H1 (cell line): Measurements from ENCODE around the gene TAF3. TPM values are rescaled to one million over a fixed set of nuclear protein-coding genes. Genes with fewer than 3 reads are reported as not detected.
A peak's percentile ranks its signal among the peaks of the same experiment; 100 is the strongest.

Experiments used
- BRCA1 ChIP-seq: IDR thresholded peaks from 2 replicates; pipeline ENCODE4 v1.6.1; 2012; ENCODE audit warnings: low read depth, low read length, improper control_type of control experiment
- CHD7 ChIP-seq: fragments of 300-600 bp; sonication (generic); IDR thresholded peaks from 2 replicates; pipeline ENCODE4 v1.7.1; 2012; ENCODE audit warnings: low read length, moderate library complexity, mild to moderate bottlenecking, inconsistent platforms; ENCODE audit not compliant: insufficient replicate concordance
- CREB1 ChIP-seq: IDR thresholded peaks from 2 replicates; pipeline ENCODE4 v1.6.1; 2012; ENCODE audit warnings: inconsistent platforms
- KDM4A ChIP-seq: IDR thresholded peaks from one replicate; pipeline ENCODE4 v1.7.1; 2012; ENCODE audit warnings: low read depth, mild to moderate bottlenecking, moderate library complexity, low read length, inconsistent platforms; ENCODE audit not compliant: severe bottlenecking
- MAX ChIP-seq: IDR thresholded peaks from 2 replicates; pipeline ENCODE4 v1.6.1; 2012; ENCODE audit warnings: inconsistent platforms
- RNF2 ChIP-seq: fragments of 200-900, 300-1000 bp; sonication (generic); IDR thresholded peaks from 2 replicates; pipeline ENCODE4 v1.7.1; 2016; ENCODE audit warnings: borderline replicate concordance, low read depth, mild to moderate bottlenecking, antibody characterized with exemption, low read length; ENCODE audit not compliant: poor library complexity, severe bottlenecking; ENCODE audit errors: missing control alignments
- SP2 ChIP-seq: IDR thresholded peaks from 2 replicates; pipeline ENCODE4 v1.6.1; 2012; ENCODE audit warnings: mild to moderate bottlenecking, low read length, inconsistent platforms
- SUZ12 ChIP-seq: fragments of 200-600 bp; sonication (generic); IDR thresholded peaks from 2 replicates; pipeline ENCODE4 v1.6.1; 2012; ENCODE audit warnings: mild to moderate bottlenecking, inconsistent platforms, low read length, moderate library complexity, mixed read lengths
- TBP ChIP-seq: IDR thresholded peaks from 2 replicates; pipeline ENCODE4 v1.6.1; 2011; ENCODE audit warnings: low read depth, low read length, improper control_type of control experiment
- polyA plus RNA-seq, 7 experiments: library from polyadenylated mRNA; depleted of rRNA in 3 of 7; stranded (reverse) in 5 of 7; unstranded in 2 of 7; fragments of >200 nt in 5 of 7; fragments of 200-250 nt in 2 of 7; gene quantifications; 1 replicate in 5 of 7; 2 replicates in 1 of 7; 4 replicates in 1 of 7; pipeline versions ENCODE4 v1.2.1 to v1.2.3, GENCODE V29; 2011 to 2013; ENCODE audit warnings: missing spikeins in 2 of 7, mixed read lengths in 2 of 7
- total RNA-seq: library from RNA; stranded (reverse); fragmentation: NEBNext Ultra II Directional; extraction: Animal tissue kit (Norgen Biotek cat#: 25700); gene quantifications from 2 replicates; pipeline ENCODE4 v1.2.1, GENCODE V29; 2021

The TAF3 gene
- total and polyA plus RNA-seq, 2 of the 8 experiments (the other 6 are each of a cell fraction or from before 2014, with no cell fraction given) = 1.5 to 11.2 TPM

- TF ChIP-seq SUZ12 (peak; percentile 64), SP2 (no peak), BRCA1 (no peak), RNF2 (peak; percentile 42), TBP (no peak), CHD7 (no peak), CREB1 (0 out of 2 replicates have a peak, but pooled peaks have one; percentile 22), MAX (peak; percentile 95), KDM4A (peak; percentile 72)
- TF ChIP-seq, all 59 proteins: peak for 8
These were observed 215.6 kb downstream of the TAF3 start (continued) for GRCh38 chr10:8033812-8034465.
